Activated CD4-positive, alpha-beta T cell treated with anti-CD3 and anti-CD28 coated beads, Interleukin-2, amount 50 U/mL, for 4 hours (primary cell): ENCODE measurements around the gene SLC1A5.

Experiments used
- DNase-seq, 2 experiments: peaks; one replicate each; pipeline ENCODE4 v3.0.0-alpha.2; 2020

The SLC1A5 gene

GRCh38 chr19:46741447-46741846 lies 46.9 kb downstream of the SLC1A5 start:
- DNase-seq: no peak

GRCh38 chr19:46739290-46739771 lies 49.1 kb downstream of the SLC1A5 start:
- DNase-seq: no peak

GRCh38 chr19:46737761-46738171 lies 50.6 kb downstream of the SLC1A5 start:
- DNase-seq: no peak

GRCh38 chr19:46737298-46737654 lies 51.1 kb downstream of the SLC1A5 start:
- no peak for DNase-seq

- no peak for DNase-seq
Measured at GRCh38 chr19:46736531-46737297, 51.7 kb downstream of the SLC1A5 start.

GRCh38 chr19:46733690-46734292 lies 54.6 kb downstream of the SLC1A5 start:
- no peak for DNase-seq

GRCh38 chr19:46732966-46733689 lies 55.3 kb downstream of the SLC1A5 start:
- no peak for DNase-seq

GRCh38 chr19:46732172-46732938 lies 56.0 kb downstream of the SLC1A5 start:
- DNase-seq: no peak

GRCh38 chr19:46731584-46731983 lies 56.8 kb downstream of the SLC1A5 start:
- DNase-seq: no peak

GRCh38 chr19:46731007-46731501 lies 57.3 kb downstream of the SLC1A5 start:
- DNase-seq: no peak

- no peak for DNase-seq
Measured at GRCh38 chr19:46730595-46730994, 57.8 kb downstream of the SLC1A5 start.

GRCh38 chr19:46730187-46730586 lies 58.2 kb downstream of the SLC1A5 start:
- DNase-seq: no peak

GRCh38 chr19:46729696-46730095 lies 58.7 kb downstream of the SLC1A5 start:
- no peak for DNase-seq

GRCh38 chr19:46728693-46729339 lies 59.6 kb downstream of the SLC1A5 start:
- peak; percentile 76 to 79 for DNase-seq

GRCh38 chr19:46728208-46728607 lies 60.2 kb downstream of the SLC1A5 start:
- no peak for DNase-seq

GRCh38 chr19:46727757-46728156 lies 60.6 kb downstream of the SLC1A5 start:
- no peak for DNase-seq

- no peak for DNase-seq
Measured at GRCh38 chr19:46726971-46727501, 61.4 kb downstream of the SLC1A5 start.

GRCh38 chr19:46726551-46726950 lies 61.8 kb downstream of the SLC1A5 start:
- DNase-seq: no peak

GRCh38 chr19:46725859-46726393 lies 62.5 kb downstream of the SLC1A5 start:
- DNase-seq: no peak

GRCh38 chr19:46725036-46725820 lies 63.2 kb downstream of the SLC1A5 start:
- no peak for DNase-seq
